HepG2 (cell line): ENCODE results near the gene MEGF6. TPM values are rescaled to one million over a fixed set of nuclear protein-coding genes. Genes with fewer than 3 reads are reported as not detected.

Experiments used
- CEBPB ChIP-seq: IDR thresholded peaks from 2 replicates; pipeline ENCODE4 v1.6.1; 2011; ENCODE audit warnings: low read depth, low read length, improper control_type of control experiment, borderline replicate concordance
- FOXJ3 ChIP-seq: sonication (generic); formaldehyde crosslinking; IDR thresholded peaks from 2 replicates; pipeline ENCODE4 v1.4.0; 2020; ENCODE audit warnings: missing genetic modification reagents, mild to moderate bottlenecking, borderline replicate concordance
- SMYD3 ChIP-seq: sonication (generic); formaldehyde crosslinking; IDR thresholded peaks from 2 replicates; pipeline ENCODE4 v1.8.1; 2023; ENCODE audit warnings: mild to moderate bottlenecking, missing genetic modification reagents
- STAG1 ChIP-seq: sonication (generic); formaldehyde crosslinking; IDR thresholded peaks from 2 replicates; pipeline ENCODE4 v1.4.0; 2020; ENCODE audit warnings: missing genetic modification reagents
- ZFYVE20 ChIP-seq: sonication (generic); formaldehyde crosslinking; IDR thresholded peaks from 2 replicates; pipeline ENCODE4 v1.8.0; 2023; ENCODE audit warnings: low read depth, mild to moderate bottlenecking, moderate library complexity, missing genetic modification reagents, borderline replicate concordance
- ZMAT3 ChIP-seq: sonication (generic); formaldehyde crosslinking; conservative IDR thresholded peaks from 2 replicates; pipeline ENCODE4 v1.7.0; 2021; ENCODE audit warnings: missing genetic modification reagents
- ZMYM2 ChIP-seq: sonication (generic); formaldehyde crosslinking; IDR thresholded peaks from 2 replicates; pipeline ENCODE4 v1.8.0; 2022; ENCODE audit warnings: mild to moderate bottlenecking, missing genetic modification reagents
- ZNF235 ChIP-seq: sonication (generic); formaldehyde crosslinking; IDR thresholded peaks from 2 replicates; pipeline ENCODE4 v1.8.1; 2023; ENCODE audit warnings: mild to moderate bottlenecking, missing genetic modification reagents, borderline replicate concordance
- ZNF430 ChIP-seq: sonication (generic); formaldehyde crosslinking; IDR thresholded peaks from 2 replicates; pipeline ENCODE4 v1.9.0; 2021; ENCODE audit warnings: mild to moderate bottlenecking, missing genetic modification reagents
- ZNF572 ChIP-seq: sonication (generic); formaldehyde crosslinking; IDR thresholded peaks from 2 replicates; pipeline ENCODE4 v1.5.1; 2020; ENCODE audit warnings: mild to moderate bottlenecking, missing genetic modification reagents
- ZNF703 ChIP-seq: sonication (generic); formaldehyde crosslinking; IDR thresholded peaks from 2 replicates; pipeline ENCODE4 v1.5.1; 2020; ENCODE audit warnings: missing genetic modification reagents, mild to moderate bottlenecking, moderate library complexity, borderline replicate concordance
- polyA plus RNA-seq, 8 experiments: library from polyadenylated mRNA; depleted of rRNA in 3 of 8; stranded (reverse) in 7 of 8; unstranded in 1 of 8; fragments of >200 nt; fragmentation: Illumina TruSeq in 4 of 8; extraction: Trizol in 4 of 8; gene quantifications; 2 replicates each; pipeline versions ENCODE4 v1.2.1 to v1.2.3, GENCODE V29; 2011 to 2016; ENCODE audit warnings: low read depth in 4 of 8, missing spikeins in 1 of 8, mixed read lengths in 1 of 8; ENCODE audit not compliant: insufficient read depth in 1 of 8
- total RNA-seq, 5 experiments: library from RNA; depleted of rRNA; stranded (reverse); fragments of >200 nt; fragmentation: Illumina TruSeq; extraction: Trizol; gene quantifications; 2 replicates each; pipeline ENCODE4 v1.2.3, GENCODE V29; 2016; ENCODE audit warnings: low read depth in 1 of 5
- TF ChIP-seq, protein P1 (sequence below): sonication (generic); formaldehyde crosslinking; IDR thresholded peaks from 2 replicates; pipeline ENCODE4 v1.9.0; 2022; ENCODE audit warnings: low read depth, missing genetic modification reagents
- TF ChIP-seq, protein P2 (sequence below): sonication (generic); formaldehyde crosslinking; IDR thresholded peaks from 2 replicates; pipeline ENCODE4 v1.5.1; 2020; ENCODE audit warnings: missing genetic modification reagents, mild to moderate bottlenecking, borderline replicate concordance
- TF ChIP-seq, protein P3 (sequence below): sonication (generic); formaldehyde crosslinking; IDR thresholded peaks from 2 replicates; pipeline ENCODE4 v1.5.0; 2020; ENCODE audit warnings: missing genetic modification reagents, mild to moderate bottlenecking, borderline replicate concordance
- TF ChIP-seq, protein P4 (sequence below): sonication (generic); formaldehyde crosslinking; IDR thresholded peaks from 2 replicates; pipeline ENCODE4 v1.4.0; 2020; ENCODE audit warnings: missing genetic modification reagents
- TF ChIP-seq, protein P5 (sequence below): sonication (generic); formaldehyde crosslinking; IDR thresholded peaks from 2 replicates; pipeline ENCODE4 v1.4.0; 2020; ENCODE audit warnings: missing genetic modification reagents, borderline replicate concordance

Gene MEGF6
- total and polyA plus RNA-seq, 2 of the 13 experiments (the other 11 are each of a cell fraction or from before 2014, with no cell fraction given), result 1.9 TPM

DNA sequence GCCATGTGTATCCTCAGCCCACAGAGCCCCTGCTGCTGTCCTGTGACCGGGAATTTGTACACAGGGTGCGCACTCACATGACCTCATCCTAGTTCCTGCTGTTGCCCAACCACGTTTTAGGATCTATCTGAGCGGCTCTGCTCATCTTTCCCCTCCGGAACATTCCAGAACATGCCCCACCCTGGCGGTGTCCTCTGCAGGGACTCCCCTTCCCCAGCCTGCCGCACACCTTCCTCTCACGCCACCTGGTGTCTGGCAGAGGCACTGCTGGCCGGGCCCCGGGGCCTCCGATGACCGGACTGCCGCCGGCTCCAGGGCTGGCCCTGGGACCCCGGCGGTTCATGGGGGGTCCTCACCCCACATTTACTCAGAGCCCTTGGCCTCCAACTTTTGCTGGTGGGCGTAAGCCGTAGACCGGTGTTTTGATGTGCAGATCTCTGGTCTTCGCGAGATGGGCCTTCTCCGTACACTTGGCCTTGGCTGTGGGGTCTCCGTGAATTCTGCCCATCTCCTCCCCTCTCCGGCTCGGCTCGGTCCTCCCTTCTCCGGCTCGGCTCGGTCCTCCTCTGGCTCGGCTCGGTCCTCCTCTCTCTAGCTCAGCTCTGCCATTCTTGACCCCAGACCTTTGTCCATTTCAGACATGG lies 127.4 kb downstream of the MEGF6 start (continued):
- no peak for TF ChIP-seq ZNF572 (CRISPR knock-in tag)
- TF ChIP-seq ZMYM2 (CRISPR knock-in tag), result no peak
- TF ChIP-seq ZNF703 (CRISPR knock-in tag), result no peak
- TF ChIP-seq, protein P1, sequence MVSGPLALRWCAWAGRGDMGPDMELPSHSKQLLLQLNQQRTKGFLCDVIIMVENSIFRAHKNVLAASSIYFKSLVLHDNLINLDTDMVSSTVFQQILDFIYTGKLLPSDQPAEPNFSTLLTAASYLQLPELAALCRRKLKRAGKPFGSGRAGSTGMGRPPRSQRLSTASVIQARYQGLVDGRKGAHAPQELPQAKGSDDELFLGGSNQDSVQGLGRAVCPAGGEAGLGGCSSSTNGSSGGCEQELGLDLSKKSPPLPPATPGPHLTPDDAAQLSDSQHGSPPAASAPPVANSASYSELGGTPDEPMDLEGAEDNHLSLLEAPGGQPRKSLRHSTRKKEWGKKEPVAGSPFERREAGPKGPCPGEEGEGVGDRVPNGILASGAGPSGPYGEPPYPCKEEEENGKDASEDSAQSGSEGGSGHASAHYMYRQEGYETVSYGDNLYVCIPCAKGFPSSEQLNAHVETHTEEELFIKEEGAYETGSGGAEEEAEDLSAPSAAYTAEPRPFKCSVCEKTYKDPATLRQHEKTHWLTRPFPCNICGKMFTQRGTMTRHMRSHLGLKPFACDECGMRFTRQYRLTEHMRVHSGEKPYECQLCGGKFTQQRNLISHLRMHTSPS (CRISPR knock-in tag), result 0 out of 2 replicates have a peak, but pooled peaks have one; percentile 35
- no peak for TF ChIP-seq CEBPB
- no peak for TF ChIP-seq ZMAT3 (CRISPR knock-in tag)
- TF ChIP-seq, protein P2, sequence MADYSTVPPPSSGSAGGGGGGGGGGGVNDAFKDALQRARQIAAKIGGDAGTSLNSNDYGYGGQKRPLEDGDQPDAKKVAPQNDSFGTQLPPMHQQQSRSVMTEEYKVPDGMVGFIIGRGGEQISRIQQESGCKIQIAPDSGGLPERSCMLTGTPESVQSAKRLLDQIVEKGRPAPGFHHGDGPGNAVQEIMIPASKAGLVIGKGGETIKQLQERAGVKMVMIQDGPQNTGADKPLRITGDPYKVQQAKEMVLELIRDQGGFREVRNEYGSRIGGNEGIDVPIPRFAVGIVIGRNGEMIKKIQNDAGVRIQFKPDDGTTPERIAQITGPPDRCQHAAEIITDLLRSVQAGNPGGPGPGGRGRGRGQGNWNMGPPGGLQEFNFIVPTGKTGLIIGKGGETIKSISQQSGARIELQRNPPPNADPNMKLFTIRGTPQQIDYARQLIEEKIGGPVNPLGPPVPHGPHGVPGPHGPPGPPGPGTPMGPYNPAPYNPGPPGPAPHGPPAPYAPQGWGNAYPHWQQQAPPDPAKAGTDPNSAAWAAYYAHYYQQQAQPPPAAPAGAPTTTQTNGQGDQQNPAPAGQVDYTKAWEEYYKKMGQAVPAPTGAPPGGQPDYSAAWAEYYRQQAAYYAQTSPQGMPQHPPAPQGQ (CRISPR knock-in tag), result no peak
- TF ChIP-seq SMYD3 (CRISPR knock-in tag), result no peak
- TF ChIP-seq, protein P3, sequence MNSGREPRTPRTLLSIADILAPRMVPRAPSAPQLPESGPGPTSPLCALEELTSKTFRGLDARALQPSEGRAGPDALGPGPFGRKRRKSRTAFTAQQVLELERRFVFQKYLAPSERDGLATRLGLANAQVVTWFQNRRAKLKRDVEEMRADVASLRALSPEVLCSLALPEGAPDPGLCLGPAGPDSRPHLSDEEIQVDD (CRISPR knock-in tag), result no peak
- TF ChIP-seq ZNF235, result no peak
- TF ChIP-seq, protein P4, sequence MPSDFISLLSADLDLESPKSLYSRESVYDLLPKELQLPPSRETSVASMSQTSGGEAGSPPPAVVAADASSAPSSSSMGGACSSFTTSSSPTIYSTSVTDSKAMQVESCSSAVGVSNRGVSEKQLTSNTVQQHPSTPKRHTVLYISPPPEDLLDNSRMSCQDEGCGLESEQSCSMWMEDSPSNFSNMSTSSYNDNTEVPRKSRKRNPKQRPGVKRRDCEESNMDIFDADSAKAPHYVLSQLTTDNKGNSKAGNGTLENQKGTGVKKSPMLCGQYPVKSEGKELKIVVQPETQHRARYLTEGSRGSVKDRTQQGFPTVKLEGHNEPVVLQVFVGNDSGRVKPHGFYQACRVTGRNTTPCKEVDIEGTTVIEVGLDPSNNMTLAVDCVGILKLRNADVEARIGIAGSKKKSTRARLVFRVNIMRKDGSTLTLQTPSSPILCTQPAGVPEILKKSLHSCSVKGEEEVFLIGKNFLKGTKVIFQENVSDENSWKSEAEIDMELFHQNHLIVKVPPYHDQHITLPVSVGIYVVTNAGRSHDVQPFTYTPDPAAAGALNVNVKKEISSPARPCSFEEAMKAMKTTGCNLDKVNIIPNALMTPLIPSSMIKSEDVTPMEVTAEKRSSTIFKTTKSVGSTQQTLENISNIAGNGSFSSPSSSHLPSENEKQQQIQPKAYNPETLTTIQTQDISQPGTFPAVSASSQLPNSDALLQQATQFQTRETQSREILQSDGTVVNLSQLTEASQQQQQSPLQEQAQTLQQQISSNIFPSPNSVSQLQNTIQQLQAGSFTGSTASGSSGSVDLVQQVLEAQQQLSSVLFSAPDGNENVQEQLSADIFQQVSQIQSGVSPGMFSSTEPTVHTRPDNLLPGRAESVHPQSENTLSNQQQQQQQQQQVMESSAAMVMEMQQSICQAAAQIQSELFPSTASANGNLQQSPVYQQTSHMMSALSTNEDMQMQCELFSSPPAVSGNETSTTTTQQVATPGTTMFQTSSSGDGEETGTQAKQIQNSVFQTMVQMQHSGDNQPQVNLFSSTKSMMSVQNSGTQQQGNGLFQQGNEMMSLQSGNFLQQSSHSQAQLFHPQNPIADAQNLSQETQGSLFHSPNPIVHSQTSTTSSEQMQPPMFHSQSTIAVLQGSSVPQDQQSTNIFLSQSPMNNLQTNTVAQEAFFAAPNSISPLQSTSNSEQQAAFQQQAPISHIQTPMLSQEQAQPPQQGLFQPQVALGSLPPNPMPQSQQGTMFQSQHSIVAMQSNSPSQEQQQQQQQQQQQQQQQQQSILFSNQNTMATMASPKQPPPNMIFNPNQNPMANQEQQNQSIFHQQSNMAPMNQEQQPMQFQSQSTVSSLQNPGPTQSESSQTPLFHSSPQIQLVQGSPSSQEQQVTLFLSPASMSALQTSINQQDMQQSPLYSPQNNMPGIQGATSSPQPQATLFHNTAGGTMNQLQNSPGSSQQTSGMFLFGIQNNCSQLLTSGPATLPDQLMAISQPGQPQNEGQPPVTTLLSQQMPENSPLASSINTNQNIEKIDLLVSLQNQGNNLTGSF (CRISPR knock-in tag), result 0 out of 2 replicates have a peak, but pooled peaks have one; percentile 33
- TF ChIP-seq, protein P5, sequence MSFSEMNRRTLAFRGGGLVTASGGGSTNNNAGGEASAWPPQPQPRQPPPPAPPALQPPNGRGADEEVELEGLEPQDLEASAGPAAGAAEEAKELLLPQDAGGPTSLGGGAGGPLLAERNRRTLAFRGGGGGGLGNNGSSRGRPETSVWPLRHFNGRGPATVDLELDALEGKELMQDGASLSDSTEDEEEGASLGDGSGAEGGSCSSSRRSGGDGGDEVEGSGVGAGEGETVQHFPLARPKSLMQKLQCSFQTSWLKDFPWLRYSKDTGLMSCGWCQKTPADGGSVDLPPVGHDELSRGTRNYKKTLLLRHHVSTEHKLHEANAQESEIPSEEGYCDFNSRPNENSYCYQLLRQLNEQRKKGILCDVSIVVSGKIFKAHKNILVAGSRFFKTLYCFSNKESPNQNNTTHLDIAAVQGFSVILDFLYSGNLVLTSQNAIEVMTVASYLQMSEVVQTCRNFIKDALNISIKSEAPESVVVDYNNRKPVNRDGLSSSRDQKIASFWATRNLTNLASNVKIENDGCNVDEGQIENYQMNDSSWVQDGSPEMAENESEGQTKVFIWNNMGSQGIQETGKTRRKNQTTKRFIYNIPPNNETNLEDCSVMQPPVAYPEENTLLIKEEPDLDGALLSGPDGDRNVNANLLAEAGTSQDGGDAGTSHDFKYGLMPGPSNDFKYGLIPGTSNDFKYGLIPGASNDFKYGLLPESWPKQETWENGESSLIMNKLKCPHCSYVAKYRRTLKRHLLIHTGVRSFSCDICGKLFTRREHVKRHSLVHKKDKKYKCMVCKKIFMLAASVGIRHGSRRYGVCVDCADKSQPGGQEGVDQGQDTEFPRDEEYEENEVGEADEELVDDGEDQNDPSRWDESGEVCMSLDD, result no peak
- no peak for TF ChIP-seq ZFYVE20 (CRISPR knock-in tag)
- TF ChIP-seq FOXJ3 (CRISPR knock-in tag), result no peak
- peak; percentile 50; the same call in 1 of the 2 replicates for TF ChIP-seq ZNF430
- peak; percentile 84 for TF ChIP-seq STAG1
